NT2/D1 (cell line): ENCODE results near the gene OR10P1.

ENCODE experiments used
- DNase-seq: peaks from one replicate; pipeline ENCODE4 v3.0.0-alpha.2; 2011; ENCODE audit warnings: low read depth, low spot score
- H3K27me3 ChIP-seq: 2 replicates; pipeline ENCODE4 v1.6.0; 2011; ENCODE audit warnings: mild to moderate bottlenecking; ENCODE audit not compliant: insufficient read length, insufficient read depth
- H3K36me3 ChIP-seq: 2 replicates; pipeline ENCODE4 v1.6.1; 2011; ENCODE audit warnings: mild to moderate bottlenecking, low read length, mixed read lengths; ENCODE audit not compliant: insufficient read depth, insufficient read length
- H3K4me1 ChIP-seq: 2 replicates; pipeline ENCODE4 v1.5.1; 2011; ENCODE audit not compliant: insufficient read depth, insufficient read length
- H3K4me3 ChIP-seq: 2 replicates; pipeline ENCODE4 v1.5.1; 2011; ENCODE audit warnings: low read depth; ENCODE audit not compliant: insufficient read length
- H3K9ac ChIP-seq: 2 replicates; pipeline ENCODE4 v1.6.0; 2011; ENCODE audit warnings: low read depth; ENCODE audit not compliant: insufficient read length
- H3K9me3 ChIP-seq: 2 replicates; pipeline ENCODE4 v1.5.1; 2011; ENCODE audit warnings: mild to moderate bottlenecking, low read length; ENCODE audit not compliant: insufficient read depth
- SUZ12 ChIP-seq: IDR thresholded peaks from 2 replicates; pipeline ENCODE4 v1.6.1; 2011; ENCODE audit not compliant: insufficient read length, insufficient read depth; ENCODE audit errors: extremely low read depth
- YY1 ChIP-seq: IDR thresholded peaks from 2 replicates; pipeline ENCODE4 v1.6.1; 2011; ENCODE audit not compliant: insufficient read length, insufficient read depth
- ZNF274 ChIP-seq: IDR thresholded peaks from 2 replicates; pipeline ENCODE4 v1.6.1; 2011; ENCODE audit warnings: mild to moderate bottlenecking, low read depth, low read length

The OR10P1 gene

GRCh38 chr12:55624056-55624455 is 12.6 kb upstream of the OR10P1 start:
- no peaks in the 10 kb centered on the region for H3K4me1 ChIP-seq
- no peak for TF ChIP-seq YY1
- TF ChIP-seq ZNF274: no peak
- TF ChIP-seq SUZ12: no peak
- H3K4me3 ChIP-seq: no peak overlapping the region
- H3K36me3 ChIP-seq: no peaks in the 10 kb centered on the region
- no peaks in the 10 kb centered on the region for H3K27me3 ChIP-seq
- no peak for DNase-seq
- H3K9me3 ChIP-seq: no peaks in the 10 kb centered on the region
- no peak overlapping the region for H3K9ac ChIP-seq

- no peak overlapping the region for H3K9ac ChIP-seq
- H3K27me3 ChIP-seq: no peaks in the 10 kb centered on the region
- no peaks in the 10 kb centered on the region for H3K9me3 ChIP-seq
- no peak for TF ChIP-seq YY1
- no peak for TF ChIP-seq SUZ12
- no peak for TF ChIP-seq ZNF274
- no peak for DNase-seq
- H3K4me3 ChIP-seq: no peak overlapping the region
- H3K36me3 ChIP-seq: no peaks in the 10 kb centered on the region
- H3K4me1 ChIP-seq: no peaks in the 10 kb centered on the region
These were observed 10.5 kb upstream of the OR10P1 start for GRCh38 chr12:55626154-55626553.

GRCh38 chr12:55629058-55629841 is 7.4 kb upstream of the OR10P1 start:
- DNase-seq: no peak
- Histone ChIP-seq H3K4me3 (no peak overlapping the region), H3K9me3 (no peaks in the 10 kb centered on the region), H3K27me3 (no peaks in the 10 kb centered on the region), H3K4me1 (no peaks in the 10 kb centered on the region), H3K36me3 (no peaks in the 10 kb centered on the region), H3K9ac (no peak overlapping the region)
- TF ChIP-seq ZNF274 (no peak), YY1 (no peak), SUZ12 (no peak)

- Histone ChIP-seq H3K36me3 (no peaks in the 10 kb centered on the region), H3K9me3 (no peaks in the 10 kb centered on the region), H3K9ac (no peak overlapping the region), H3K4me3 (no peak overlapping the region), H3K27me3 (no peaks in the 10 kb centered on the region), H3K4me1 (no peaks in the 10 kb centered on the region)
- TF ChIP-seq ZNF274: no peak
- TF ChIP-seq YY1: no peak
- TF ChIP-seq SUZ12: no peak
- no peak for DNase-seq
These were observed 5.6 kb upstream of the OR10P1 start for GRCh38 chr12:55631056-55631455.

- Histone ChIP-seq H3K4me3 (no peak overlapping the region), H3K27me3 (no peaks in the 10 kb centered on the region), H3K9me3 (no peaks in the 10 kb centered on the region), H3K9ac (no peak overlapping the region), H3K4me1 (no peaks in the 10 kb centered on the region), H3K36me3 (no peaks in the 10 kb centered on the region)
- no peak for TF ChIP-seq YY1
- TF ChIP-seq ZNF274: no peak
- TF ChIP-seq SUZ12: no peak
- DNase-seq: no peak
These were observed 5.0 kb upstream of the OR10P1 start for GRCh38 chr12:55631733-55632132.

- TF ChIP-seq SUZ12 (no peak), ZNF274 (no peak), YY1 (no peak)
- DNase-seq: no peak
- no peaks in the 10 kb centered on the region for H3K36me3 ChIP-seq
- H3K9me3 ChIP-seq: no peaks in the 10 kb centered on the region
- H3K4me3 ChIP-seq: no peak overlapping the region
- H3K9ac ChIP-seq: no peak overlapping the region
- no peaks in the 10 kb centered on the region for H3K4me1 ChIP-seq
- no peaks in the 10 kb centered on the region for H3K27me3 ChIP-seq
These were observed 3.5 kb upstream of the OR10P1 start for GRCh38 chr12:55633151-55633550.

- H3K9me3 ChIP-seq: no peaks in the 10 kb centered on the region
- no peaks in the 10 kb centered on the region for H3K27me3 ChIP-seq
- no peak overlapping the region for H3K9ac ChIP-seq
- no peaks in the 10 kb centered on the region for H3K4me1 ChIP-seq
- no peaks in the 10 kb centered on the region for H3K36me3 ChIP-seq
- DNase-seq: no peak
- no peak overlapping the region for H3K4me3 ChIP-seq
- TF ChIP-seq ZNF274 (no peak), YY1 (no peak), SUZ12 (no peak)
These were observed 506 bp upstream of the OR10P1 start for GRCh38 chr12:55636116-55636655.

GRCh38 chr12:55637467-55637866 is 775 bp downstream of the OR10P1 start:
- no peak for TF ChIP-seq YY1
- no peak for TF ChIP-seq SUZ12
- TF ChIP-seq ZNF274: no peak
- Histone ChIP-seq H3K36me3 (no peaks in the 10 kb centered on the region), H3K9ac (no peak overlapping the region), H3K4me3 (no peak overlapping the region), H3K9me3 (no peaks in the 10 kb centered on the region), H3K4me1 (no peaks in the 10 kb centered on the region), H3K27me3 (no peaks in the 10 kb centered on the region)
- no peak for DNase-seq
